Activated CD4-positive, alpha-beta memory T cell treated with anti-CD3 and anti-CD28 coated beads for 36 hours (primary cell): ENCODE data around the gene ITPRID1. TPM values are rescaled to one million over a fixed set of nuclear protein-coding genes. Genes with fewer than 3 reads are reported as not detected.

Source experiments
- CTCF ChIA-PET: fragments of 350-600 bp; sonication (Branson Sonifier 250); formaldehyde crosslinking; loops from one replicate; lab custom pipeline; 2021; ENCODE audit warnings: antibody characterized with exemption, inconsistent platforms; lab: Charles Lee
- POLR2A ChIA-PET: fragments of 350-600 bp; sonication (Branson Sonifier 250); formaldehyde crosslinking; loops from one replicate; lab custom pipeline; 2021; ENCODE audit warnings: antibody characterized with exemption; lab: Charles Lee
- DNase-seq: peaks from one replicate; pipeline ENCODE4 v3.0.0-alpha.2; 2020
- H3K27ac Mint-ChIP-seq: one replicate; pipeline ENCODE4 v1.8.0; 2021; ENCODE audit warnings: mixed read lengths
- H3K27me3 Mint-ChIP-seq: one replicate; pipeline ENCODE4 v1.8.0; 2021; ENCODE audit warnings: mixed read lengths
- H3K36me3 Mint-ChIP-seq: one replicate; pipeline ENCODE4 v1.8.0; 2021; ENCODE audit warnings: mixed read lengths
- H3K4me1 Mint-ChIP-seq: one replicate; pipeline ENCODE4 v1.8.0; 2021; ENCODE audit warnings: low read depth, mixed read lengths
- H3K4me3 Mint-ChIP-seq: one replicate; pipeline ENCODE4 v1.8.0; 2021; ENCODE audit warnings: mild to moderate bottlenecking, mixed read lengths
- H3K9me3 Mint-ChIP-seq: one replicate; pipeline ENCODE4 v1.8.0; 2021; ENCODE audit warnings: mixed read lengths
- intact Hi-C: fragments of 100-400 bp; cut with micrococcal nuclease; formaldehyde crosslinking; loops from one replicate; pipeline ENCODE4 v1.15.1; 2023
- total RNA-seq, 2 experiments: library from RNA; stranded (reverse); gene quantifications; one replicate each; pipeline ENCODE4 v1.2.3, GENCODE V29; 2021

The ITPRID1 gene
- total RNA-seq, 2 experiments from 2014 or later: not detected

DNA sequence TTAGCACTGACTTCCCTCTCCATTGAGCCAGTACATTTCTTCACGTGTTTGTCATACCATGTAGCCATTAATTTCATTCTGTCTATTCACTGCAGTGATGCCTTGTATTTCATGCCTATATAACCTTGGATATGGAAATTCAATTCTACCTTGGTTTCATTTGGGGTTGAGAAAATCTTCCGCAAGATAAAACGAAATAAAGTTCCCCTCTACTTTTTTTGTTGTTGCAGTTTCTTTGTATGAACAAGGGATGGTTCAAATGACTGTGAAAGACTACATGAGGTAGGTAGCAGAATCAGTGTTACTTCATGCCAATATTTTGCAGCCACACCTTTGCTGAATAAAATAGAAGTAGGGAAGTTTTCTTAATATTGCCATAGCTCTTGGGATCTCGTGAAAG is 55.6 kb downstream of the ITPRID1 start:
- intact Hi-C loops: no loop called here
- DNase-seq: no peak

DNA sequence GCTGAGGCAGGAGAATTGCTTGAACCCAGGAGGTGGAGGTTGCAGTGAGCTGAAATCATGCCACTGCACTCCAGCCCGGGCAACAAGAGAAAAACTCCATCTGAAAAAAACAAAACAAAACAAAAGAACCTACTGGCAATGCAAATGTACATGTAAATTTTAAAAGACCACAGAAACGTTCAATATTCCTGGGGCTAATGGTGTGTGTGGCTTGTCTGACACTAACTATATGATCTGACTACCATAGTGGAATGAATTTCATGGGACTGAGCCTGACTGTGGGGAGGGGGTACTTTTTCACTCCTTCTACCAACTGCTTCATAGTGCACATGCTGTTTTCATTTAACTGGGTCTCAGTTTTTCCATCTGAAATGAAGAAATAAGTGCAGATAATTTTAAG is 69.6 kb downstream of the ITPRID1 start:
- POLR2A ChIA-PET: no interaction called here
- Mint-ChIP-seq H3K36me3 (no peaks in the 10 kb centered on the region), H3K4me3 (no peak overlapping the region), H3K27ac (no peak overlapping the region), H3K9me3 (peaks cover 5% of the 10 kb centered on the region), H3K27me3 (no peaks in the 10 kb centered on the region), H3K4me1 (no peaks in the 10 kb centered on the region)
- intact Hi-C loops: no loop called here
- CTCF ChIA-PET: no interaction called here
- DNase-seq: no peak

More for the DNA sequence above, 55.6 kb downstream of the ITPRID1 start:
- H3K36me3 Mint-ChIP-seq: no peaks in the 10 kb centered on the region
- ChIA-PET POLR2A (no interaction called here), CTCF (no interaction called here)
- H3K4me3 Mint-ChIP-seq: no peak overlapping the region
- no peaks in the 10 kb centered on the region for H3K27me3 Mint-ChIP-seq
- no peak overlapping the region for H3K27ac Mint-ChIP-seq
- H3K4me1 Mint-ChIP-seq: no peaks in the 10 kb centered on the region
- no peaks in the 10 kb centered on the region for H3K9me3 Mint-ChIP-seq

- Mint-ChIP-seq H3K27me3 (no peaks in the 10 kb centered on the region), H3K36me3 (no peaks in the 10 kb centered on the region), H3K27ac (no peak overlapping the region), H3K9me3 (peaks cover 5% of the 10 kb centered on the region), H3K4me1 (no peaks in the 10 kb centered on the region), H3K4me3 (no peak overlapping the region)
- ChIA-PET POLR2A (no interaction called here), CTCF (no interaction called here)
- DNase-seq: no peak
- intact Hi-C loops: no loop called here
These were observed 70.1 kb downstream of the ITPRID1 start for GRCh38 chr7:31583942-31584341.

GRCh38 chr7:31595390-31595789 is 81.5 kb downstream of the ITPRID1 start:
- Mint-ChIP-seq H3K36me3 (no peaks in the 10 kb centered on the region), H3K4me3 (no peak overlapping the region)
- POLR2A ChIA-PET: no interaction called here

DNA sequence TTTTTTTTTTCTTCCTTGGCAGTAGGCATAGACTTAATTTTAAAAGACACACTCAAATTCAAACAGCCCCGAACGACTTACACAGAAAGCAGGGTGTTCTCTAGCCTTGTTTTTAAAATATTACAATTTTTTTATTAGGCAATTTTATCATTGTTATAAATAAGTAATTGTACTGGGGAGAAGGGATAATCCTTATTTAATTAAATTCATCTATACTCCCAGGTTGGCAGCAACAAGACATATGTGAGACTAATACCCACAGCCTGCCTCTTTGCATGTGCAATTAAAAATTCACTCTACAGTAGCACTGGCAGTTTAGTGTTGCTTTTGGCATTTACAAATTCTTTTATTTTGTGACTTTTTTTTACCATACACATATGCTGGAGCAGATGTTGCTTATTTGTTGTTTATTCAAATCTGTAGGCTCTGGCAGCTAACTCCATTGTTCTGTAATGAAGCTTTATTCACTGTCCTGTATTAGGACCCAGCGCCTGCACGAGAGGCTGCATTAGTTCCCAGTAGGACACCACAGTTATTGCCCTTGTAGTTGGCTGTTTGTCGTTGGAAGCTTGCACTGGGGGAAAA is 88.2 kb downstream of the ITPRID1 start:
- H3K4me1 Mint-ChIP-seq: no peaks in the 10 kb centered on the region
- no peak overlapping the region for H3K4me3 Mint-ChIP-seq
- ChIA-PET POLR2A (no interaction called here), CTCF (no interaction called here)
- no peak for DNase-seq
- H3K9me3 Mint-ChIP-seq: peaks cover 7% of the 10 kb centered on the region
- H3K27me3 Mint-ChIP-seq: no peaks in the 10 kb centered on the region
- intact Hi-C loops: no loop called here
- no peaks in the 10 kb centered on the region for H3K36me3 Mint-ChIP-seq
- no peak overlapping the region for H3K27ac Mint-ChIP-seq

More at GRCh38 chr7:31595390-31595789, 81.5 kb downstream of the ITPRID1 start:
- CTCF ChIA-PET: no interaction called here
- H3K27ac Mint-ChIP-seq: no peak overlapping the region
- intact Hi-C loops: no loop called here
- no peaks in the 10 kb centered on the region for H3K27me3 Mint-ChIP-seq
- H3K9me3 Mint-ChIP-seq: peaks cover 11% of the 10 kb centered on the region
- H3K4me1 Mint-ChIP-seq: no peaks in the 10 kb centered on the region
- no peak for DNase-seq

DNA sequence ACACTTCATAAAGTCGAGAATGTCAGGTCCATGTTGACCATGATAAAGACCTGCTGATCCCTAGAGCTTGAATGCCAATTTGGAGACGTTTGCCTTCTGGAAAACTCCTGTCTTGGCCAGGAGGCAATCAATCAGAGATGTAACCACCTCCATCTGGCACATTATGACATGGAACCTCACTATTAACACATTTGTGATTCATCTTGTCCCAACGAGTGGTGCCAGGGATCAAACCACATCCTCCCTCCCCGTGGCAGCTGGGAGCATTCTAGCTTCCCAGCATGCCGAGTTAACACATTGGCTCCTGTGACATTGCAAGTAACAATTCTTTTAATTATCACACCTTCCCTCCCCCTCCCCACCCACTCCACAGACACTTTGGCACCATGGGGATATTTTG is 89.2 kb downstream of the ITPRID1 start:
- no peak overlapping the region for H3K4me3 Mint-ChIP-seq
- intact Hi-C loops: no loop called here
- POLR2A ChIA-PET: no interaction called here

GRCh38 chr7:31613604-31614003 is 99.7 kb downstream of the ITPRID1 start:
- POLR2A ChIA-PET: no interaction called here
- H3K36me3 Mint-ChIP-seq: no peaks in the 10 kb centered on the region

More for the DNA sequence above, 89.2 kb downstream of the ITPRID1 start:
- DNase-seq: no peak
- Mint-ChIP-seq H3K4me1 (no peaks in the 10 kb centered on the region), H3K27me3 (no peaks in the 10 kb centered on the region), H3K9me3 (peaks cover 4% of the 10 kb centered on the region), H3K27ac (no peak overlapping the region), H3K36me3 (no peaks in the 10 kb centered on the region)
- CTCF ChIA-PET: no interaction called here

GRCh38 chr7:31633467-31633866 is 119.6 kb downstream of the ITPRID1 start:
- Mint-ChIP-seq H3K27ac (no peak overlapping the region), H3K9me3 (no peaks in the 10 kb centered on the region), H3K4me1 (no peaks in the 10 kb centered on the region), H3K4me3 (no peak overlapping the region), H3K36me3 (no peaks in the 10 kb centered on the region), H3K27me3 (no peaks in the 10 kb centered on the region)
- ChIA-PET POLR2A (no interaction called here), CTCF (interaction anchor here (0.8 to 1.4 kb wide), 3 partner anchors 189 to 499 kb away, joined by 3 to 4 read pairs (median 4); no protein-coding TSS in a partner anchor)
- intact Hi-C loops: loop anchor here (10.0 kb wide), 1 partner anchor 189 kb away; no protein-coding TSS in a partner anchor
- no peak for DNase-seq

More at GRCh38 chr7:31613604-31614003, 99.7 kb downstream of the ITPRID1 start:
- H3K4me3 Mint-ChIP-seq: no peak overlapping the region
- intact Hi-C loops: no loop called here
- CTCF ChIA-PET: no interaction called here
- no peak overlapping the region for H3K27ac Mint-ChIP-seq
- no peaks in the 10 kb centered on the region for H3K27me3 Mint-ChIP-seq
- DNase-seq: no peak
- no peaks in the 10 kb centered on the region for H3K9me3 Mint-ChIP-seq
- H3K4me1 Mint-ChIP-seq: no peaks in the 10 kb centered on the region

GRCh38 chr7:31633894-31634494 is 120.1 kb downstream of the ITPRID1 start:
- H3K36me3 Mint-ChIP-seq: no peaks in the 10 kb centered on the region
- no peak overlapping the region for H3K27ac Mint-ChIP-seq
- intact Hi-C loops: loop anchor here (10.0 kb wide), 1 partner anchor 189 kb away; no protein-coding TSS in a partner anchor
- H3K9me3 Mint-ChIP-seq: no peaks in the 10 kb centered on the region
- no peaks in the 10 kb centered on the region for H3K4me1 Mint-ChIP-seq
- H3K27me3 Mint-ChIP-seq: no peaks in the 10 kb centered on the region
- DNase-seq: no peak
- CTCF ChIA-PET: interaction anchor here (1.2 to 1.4 kb wide), 2 partner anchors 190 to 499 kb away, joined by 3 to 4 read pairs; no protein-coding TSS in a partner anchor
- POLR2A ChIA-PET: no interaction called here
- no peak overlapping the region for H3K4me3 Mint-ChIP-seq

DNA sequence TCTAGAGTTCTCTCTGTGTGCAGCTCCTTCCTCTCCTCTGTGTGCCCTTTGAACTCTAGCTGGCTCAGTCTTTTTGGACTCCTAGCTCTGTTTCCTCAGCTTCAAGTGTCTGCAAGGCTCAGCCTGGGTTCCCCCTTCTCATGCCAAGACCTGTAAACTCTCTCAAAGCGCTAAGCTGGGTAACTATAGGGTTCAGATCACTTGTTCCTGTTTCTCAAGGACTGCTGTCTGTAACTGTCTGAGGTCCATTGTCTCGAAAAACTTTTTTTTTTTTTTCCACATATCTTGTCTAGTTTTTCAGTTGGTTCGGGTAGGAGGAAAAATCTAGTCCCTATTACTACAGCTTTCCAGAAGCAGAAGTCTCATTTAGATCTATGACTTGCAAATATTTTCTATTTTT is 126.5 kb downstream of the ITPRID1 start:
- no peaks in the 10 kb centered on the region for H3K36me3 Mint-ChIP-seq
- H3K27ac Mint-ChIP-seq: no peak overlapping the region
- H3K27me3 Mint-ChIP-seq: no peaks in the 10 kb centered on the region
- POLR2A ChIA-PET: no interaction called here
- CTCF ChIA-PET: interaction anchor here (0.9 kb wide), 1 partner anchor 506 kb away, joined by 3 read pairs; no protein-coding TSS in a partner anchor
- intact Hi-C loops: no loop called here
- H3K4me1 Mint-ChIP-seq: no peaks in the 10 kb centered on the region
- DNase-seq: no peak
- no peaks in the 10 kb centered on the region for H3K9me3 Mint-ChIP-seq
- H3K4me3 Mint-ChIP-seq: no peak overlapping the region

DNA sequence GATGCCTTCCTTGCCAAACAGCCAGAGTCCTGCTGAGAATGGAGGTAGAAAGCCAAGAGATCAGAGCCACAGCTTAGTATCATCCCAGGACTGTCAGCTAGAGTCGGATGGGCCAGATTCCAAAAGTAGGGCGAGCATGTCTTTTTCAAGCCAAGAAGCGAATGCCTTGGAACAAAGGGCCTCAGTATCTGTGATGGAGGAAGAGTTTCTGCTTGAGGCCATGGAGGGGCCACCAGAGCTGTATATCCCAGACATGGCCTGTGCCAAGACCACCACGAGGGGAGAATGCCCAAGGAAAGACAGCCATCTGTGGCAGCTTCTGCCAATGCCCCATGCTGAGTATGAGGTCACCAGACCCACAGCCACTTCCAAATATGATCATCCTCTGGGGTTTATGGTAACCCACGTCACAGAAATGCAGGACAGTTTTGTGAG is 128.8 kb downstream of the ITPRID1 start:
- Mint-ChIP-seq H3K4me1 (no peaks in the 10 kb centered on the region), H3K4me3 (no peak overlapping the region), H3K9me3 (no peaks in the 10 kb centered on the region), H3K27me3 (no peaks in the 10 kb centered on the region), H3K36me3 (no peaks in the 10 kb centered on the region), H3K27ac (no peak overlapping the region)
- ChIA-PET CTCF (no interaction called here), POLR2A (no interaction called here)
- intact Hi-C loops: no loop called here
- DNase-seq: no peak

DNA sequence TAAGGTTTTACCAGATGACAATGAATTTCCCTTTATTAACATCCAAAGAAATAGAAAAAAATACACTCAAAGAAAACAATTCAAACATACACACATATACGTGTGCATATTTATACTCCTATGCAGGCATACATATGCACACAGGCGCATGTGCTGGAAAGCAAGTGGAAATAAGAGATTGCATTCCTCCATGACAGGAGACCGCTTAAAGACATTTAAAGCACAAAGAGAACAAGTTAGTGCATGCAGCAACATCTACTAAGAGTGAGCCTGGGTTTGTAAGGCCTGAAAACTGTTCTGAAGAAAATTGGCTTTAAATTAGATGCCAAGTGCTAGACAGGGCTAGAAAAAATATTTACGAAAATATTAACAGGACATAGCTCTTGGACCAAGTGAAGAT is 133.1 kb downstream of the ITPRID1 start:
- no peaks in the 10 kb centered on the region for H3K36me3 Mint-ChIP-seq
- no peaks in the 10 kb centered on the region for H3K4me1 Mint-ChIP-seq
- ChIA-PET POLR2A (no interaction called here), CTCF (no interaction called here)
- H3K9me3 Mint-ChIP-seq: no peaks in the 10 kb centered on the region
- no peak overlapping the region for H3K27ac Mint-ChIP-seq
- no peaks in the 10 kb centered on the region for H3K27me3 Mint-ChIP-seq
- no peak for DNase-seq
- no peak overlapping the region for H3K4me3 Mint-ChIP-seq
- intact Hi-C loops: no loop called here

DNA sequence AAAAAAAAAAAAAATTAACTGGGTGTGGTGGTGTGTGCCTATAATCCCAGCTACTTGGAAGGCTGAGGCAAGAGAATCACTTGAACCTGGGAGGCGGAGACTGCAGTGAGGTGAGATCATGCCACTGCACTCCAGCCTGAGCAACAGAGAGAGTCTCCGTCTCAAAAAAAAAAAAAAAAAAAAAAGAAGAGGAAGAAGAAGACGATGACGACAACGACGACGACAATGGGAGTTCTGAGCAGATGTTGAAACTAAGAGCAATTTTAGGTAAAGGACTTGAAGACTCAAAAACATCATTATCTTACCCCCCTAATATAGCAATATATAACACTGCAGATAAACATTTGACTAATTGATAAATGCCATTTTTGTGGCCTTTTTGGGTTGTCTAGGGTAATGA is 133.6 kb downstream of the ITPRID1 start:
- H3K27ac Mint-ChIP-seq: no peak overlapping the region
- DNase-seq: no peak
- intact Hi-C loops: no loop called here
- H3K36me3 Mint-ChIP-seq: no peaks in the 10 kb centered on the region
- no peak overlapping the region for H3K4me3 Mint-ChIP-seq
- no peaks in the 10 kb centered on the region for H3K9me3 Mint-ChIP-seq
- H3K4me1 Mint-ChIP-seq: no peaks in the 10 kb centered on the region
- CTCF ChIA-PET: no interaction called here
- no peaks in the 10 kb centered on the region for H3K27me3 Mint-ChIP-seq
- POLR2A ChIA-PET: no interaction called here
